GM18867 (cell line): Measurements from ENCODE around the gene TNPO2.
"Not testable (repeated sequence)": the region's sequence is repeated elsewhere in the genome, so short reads cannot be mapped to it uniquely, and the experiment has no call there.

Experiments
- ATAC-seq: cut with Tn5 transposase; IDR thresholded peaks from one replicate; pipeline ENCODE4 v1.9.1; 2021; ENCODE audit warnings: mild to moderate bottlenecking, moderate library complexity; ENCODE audit not compliant: unreplicated experiment

The TNPO2 gene

DNA sequence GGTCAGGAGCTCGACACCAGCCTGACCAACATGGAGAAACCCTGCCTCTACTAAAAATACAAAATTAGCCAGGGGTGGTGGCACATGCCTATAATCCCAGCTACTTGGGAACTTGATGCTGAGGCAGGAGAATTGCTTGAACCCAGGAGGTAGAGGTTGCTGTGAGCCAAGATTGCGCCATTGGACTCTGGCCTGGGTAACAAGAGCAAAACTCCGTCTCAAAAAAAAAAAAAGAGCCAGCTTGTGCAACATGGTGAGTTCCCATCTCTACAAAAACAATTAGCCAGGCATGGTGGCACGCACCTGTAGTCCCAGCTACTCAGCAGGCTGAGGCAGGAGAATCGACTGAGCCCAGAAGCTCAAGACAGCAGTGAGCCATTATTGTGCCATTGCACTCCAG is 45.7 kb downstream of the TNPO2 start:
- not testable (repeated sequence) for ATAC-seq

DNA sequence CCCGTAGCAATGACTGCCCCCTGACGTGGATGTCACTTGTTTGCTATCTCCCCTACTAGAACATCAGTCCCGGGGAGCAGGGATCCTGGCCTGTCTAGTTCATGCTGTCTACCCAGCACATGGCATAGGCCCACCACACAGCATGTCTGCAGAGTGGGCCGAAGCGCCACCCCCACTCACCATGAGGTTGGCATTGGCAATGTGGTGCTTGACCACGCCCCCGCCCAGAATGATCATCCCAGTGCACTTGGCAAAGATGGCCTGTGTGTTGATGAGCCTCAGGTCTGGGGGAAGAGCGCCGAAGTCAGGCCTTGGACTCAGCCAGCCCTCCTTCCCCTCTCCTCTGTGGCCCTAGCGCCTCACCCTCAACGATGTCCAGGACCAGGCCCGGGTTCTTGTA is 46.8 kb downstream of the TNPO2 start:
- ATAC-seq = no peak

DNA sequence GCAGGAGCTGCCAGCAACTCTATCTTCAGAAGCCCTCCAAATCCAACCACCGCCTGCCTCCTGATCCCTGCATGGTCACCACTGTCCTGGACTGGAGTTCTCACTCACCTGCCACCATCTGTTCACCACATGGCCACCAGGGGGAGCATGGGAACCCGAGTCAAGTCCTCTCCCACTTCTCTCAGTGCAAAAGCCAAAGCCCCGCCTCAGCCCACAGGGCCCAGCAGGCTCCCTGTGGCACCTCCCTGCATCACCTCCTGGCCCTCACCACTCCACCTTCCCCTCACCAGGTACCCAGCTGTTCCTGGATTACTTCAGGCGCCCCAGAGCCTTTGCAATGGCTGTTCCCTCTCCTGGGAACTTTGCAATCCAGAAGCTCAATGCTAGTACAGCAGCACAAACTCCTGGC is 47.3 kb downstream of the TNPO2 start:
- no peak for ATAC-seq

DNA sequence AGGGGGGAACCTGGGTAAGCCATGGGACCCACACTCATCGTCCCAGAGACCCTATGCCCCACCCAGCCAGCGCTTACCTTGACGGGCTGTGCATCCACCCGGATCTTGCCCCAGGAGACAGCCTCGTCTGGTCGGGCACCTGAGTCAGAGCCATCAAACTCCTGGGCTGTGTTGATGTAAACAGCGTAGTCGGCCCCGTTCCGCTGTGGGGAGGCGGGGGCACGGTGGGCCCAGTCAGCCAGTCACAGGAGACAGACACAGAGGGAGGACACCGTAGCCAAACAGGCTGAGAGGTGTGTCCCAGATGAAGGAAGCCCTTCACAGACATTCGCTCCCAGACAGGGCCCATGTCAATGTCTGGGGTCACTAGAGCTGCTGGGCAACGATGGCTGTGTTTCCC is 47.8 kb downstream of the TNPO2 start:
- ATAC-seq = no peak

DNA sequence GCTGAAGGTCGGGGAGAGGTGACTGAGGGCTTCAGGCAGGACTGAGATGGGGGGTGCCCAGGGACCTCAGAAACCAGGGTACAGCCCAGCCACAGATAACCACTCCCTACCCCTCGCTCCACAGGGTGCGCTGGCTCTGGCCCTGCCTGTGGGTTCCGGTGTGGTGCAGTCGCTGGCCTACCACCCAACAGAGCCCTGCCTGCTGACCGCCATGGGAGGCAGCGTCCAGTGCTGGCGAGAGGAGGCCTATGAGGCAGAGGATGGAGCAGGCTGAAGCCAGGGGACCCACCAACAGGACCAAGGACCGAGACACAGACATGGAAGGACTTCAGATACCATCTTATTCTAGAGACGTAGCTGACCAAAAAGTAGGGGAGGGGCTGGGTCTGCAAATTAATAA is 48.3 kb downstream of the TNPO2 start:
- no peak for ATAC-seq

DNA sequence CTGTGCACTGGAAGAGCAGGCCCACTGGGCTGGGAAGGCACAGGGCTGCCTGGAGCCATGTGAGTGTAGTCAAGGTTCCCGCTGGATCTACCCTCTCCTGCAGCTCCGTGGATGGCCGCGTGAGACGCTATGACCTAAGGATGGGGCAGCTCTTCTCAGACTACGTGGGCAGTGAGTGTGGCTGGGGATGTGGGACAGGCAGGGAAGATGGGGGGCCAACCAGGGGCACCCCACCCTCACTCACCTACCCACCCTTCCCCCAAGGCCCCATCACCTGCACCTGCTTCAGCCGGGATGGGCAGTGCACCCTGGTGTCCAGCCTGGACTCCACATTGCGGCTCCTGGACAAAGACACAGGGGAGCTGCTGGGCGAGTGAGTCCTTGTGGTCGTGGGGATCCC is 51.0 kb downstream of the TNPO2 start:
- no peak for ATAC-seq

DNA sequence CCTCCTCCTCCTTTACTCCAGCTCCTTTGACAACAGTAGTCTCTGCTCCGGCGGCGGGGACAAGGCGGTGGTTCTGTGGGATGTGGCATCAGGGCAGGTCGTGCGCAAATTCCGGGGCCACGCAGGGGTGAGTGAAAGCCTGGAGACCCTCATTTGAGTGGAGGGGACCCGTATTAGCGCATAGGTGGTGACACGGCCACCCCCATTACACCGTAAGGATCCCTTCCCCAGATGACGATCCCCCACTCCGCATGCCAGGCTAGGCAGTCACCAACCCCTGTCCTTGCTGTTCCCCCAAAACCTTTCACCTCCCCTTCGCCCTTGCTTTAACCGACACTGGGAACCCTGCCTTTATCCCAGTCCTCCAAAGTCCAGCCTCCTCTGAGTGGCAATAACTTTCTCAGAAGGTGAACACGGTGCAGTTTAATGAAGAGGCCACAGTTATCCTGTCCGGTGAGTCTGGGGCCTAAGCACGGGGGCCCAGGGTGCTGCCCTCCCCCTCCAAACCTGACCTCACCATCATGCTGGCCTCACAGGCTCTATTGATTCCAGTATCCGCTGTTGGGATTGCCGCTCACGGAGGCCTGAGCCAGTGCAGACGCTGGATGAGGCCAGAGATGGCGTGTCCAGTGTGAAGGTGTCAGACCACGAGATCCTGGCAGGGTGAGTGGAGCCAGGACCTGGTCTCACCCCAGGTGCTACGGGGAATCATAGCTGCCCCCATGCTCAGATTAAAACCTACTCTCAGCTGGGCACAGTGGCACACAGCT is 53.4 kb downstream of the TNPO2 start:
- no peak for ATAC-seq

DNA sequence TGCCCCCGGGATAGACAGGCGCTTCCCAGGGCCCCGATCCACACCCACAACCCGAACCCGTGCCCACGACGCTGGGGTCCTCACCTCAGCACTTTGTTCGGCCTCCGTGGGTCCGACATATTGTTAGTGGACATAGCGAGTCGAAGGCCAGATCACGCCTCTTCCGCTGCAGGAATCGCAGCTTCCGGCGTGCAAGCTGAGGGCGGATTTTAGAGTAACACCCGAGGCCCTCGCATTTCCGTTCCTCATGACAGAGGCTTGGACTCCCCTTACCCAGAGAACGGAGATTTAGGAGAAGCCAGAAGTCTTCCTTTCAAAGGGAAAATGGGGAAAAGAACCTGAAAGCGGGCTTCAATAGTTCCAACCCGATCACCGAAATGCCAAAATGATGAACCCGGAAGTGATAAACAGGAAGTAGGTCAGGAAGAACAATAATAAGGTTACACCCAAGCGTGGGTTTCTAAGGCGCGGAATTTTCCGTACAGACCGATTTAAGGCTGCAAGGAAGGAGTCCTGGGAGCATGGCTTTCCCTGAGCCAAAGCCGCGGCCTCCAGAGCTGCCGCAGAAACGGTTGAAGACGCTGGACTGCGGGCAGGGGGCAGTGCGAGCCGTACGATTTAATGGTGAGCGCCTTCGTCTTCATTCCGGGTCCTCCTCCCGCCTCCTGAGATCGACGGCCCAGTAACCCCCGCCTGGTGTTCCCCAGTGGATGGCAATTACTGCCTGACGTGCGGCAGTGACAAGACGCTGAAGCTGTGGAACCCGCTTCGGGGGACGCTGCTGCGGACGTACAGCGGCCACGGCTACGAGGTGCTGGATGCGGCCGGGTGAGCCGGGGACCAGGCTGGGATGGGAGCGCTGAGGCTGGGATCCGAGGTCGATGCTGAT is 54.2 kb downstream of the TNPO2 start:
- ATAC-seq = peak; percentile 37

DNA sequence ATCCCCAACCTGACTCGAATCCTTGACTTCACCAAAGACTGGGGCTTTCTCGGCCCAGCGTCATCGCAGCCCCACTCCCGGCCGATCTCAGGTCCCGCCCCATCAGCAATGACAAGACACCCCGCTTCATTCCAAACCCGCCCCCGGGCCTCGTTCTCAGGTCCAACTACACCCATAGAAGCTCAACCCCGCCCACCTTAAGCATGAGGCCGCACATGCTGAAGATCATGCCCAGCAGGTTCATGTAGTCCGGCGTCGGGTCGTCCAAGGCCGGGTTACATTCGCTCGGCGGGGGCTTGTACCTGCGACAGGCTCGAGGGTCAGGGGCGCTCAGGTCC is 54.8 kb downstream of the TNPO2 start:
- ATAC-seq = no peak

DNA sequence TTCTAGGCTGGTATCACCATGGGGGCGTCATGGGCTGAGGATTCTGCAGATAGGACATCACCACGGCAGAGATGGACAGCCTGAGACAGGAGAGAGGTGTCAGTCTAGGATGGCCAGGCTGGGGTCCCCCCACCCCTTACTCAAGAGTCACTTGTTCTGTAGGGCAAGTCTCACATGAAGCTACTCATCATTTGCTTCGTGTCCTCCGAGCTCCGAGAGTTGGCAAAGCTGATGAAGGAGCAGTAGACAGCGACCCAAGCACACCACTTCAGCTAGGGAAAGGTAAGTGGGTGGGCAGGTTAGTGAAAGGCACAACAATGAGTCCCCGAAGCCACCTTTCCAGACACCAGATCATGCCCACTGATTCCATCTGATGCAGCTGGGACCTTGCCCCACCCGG is 55.4 kb downstream of the TNPO2 start:
- ATAC-seq = no peak

DNA sequence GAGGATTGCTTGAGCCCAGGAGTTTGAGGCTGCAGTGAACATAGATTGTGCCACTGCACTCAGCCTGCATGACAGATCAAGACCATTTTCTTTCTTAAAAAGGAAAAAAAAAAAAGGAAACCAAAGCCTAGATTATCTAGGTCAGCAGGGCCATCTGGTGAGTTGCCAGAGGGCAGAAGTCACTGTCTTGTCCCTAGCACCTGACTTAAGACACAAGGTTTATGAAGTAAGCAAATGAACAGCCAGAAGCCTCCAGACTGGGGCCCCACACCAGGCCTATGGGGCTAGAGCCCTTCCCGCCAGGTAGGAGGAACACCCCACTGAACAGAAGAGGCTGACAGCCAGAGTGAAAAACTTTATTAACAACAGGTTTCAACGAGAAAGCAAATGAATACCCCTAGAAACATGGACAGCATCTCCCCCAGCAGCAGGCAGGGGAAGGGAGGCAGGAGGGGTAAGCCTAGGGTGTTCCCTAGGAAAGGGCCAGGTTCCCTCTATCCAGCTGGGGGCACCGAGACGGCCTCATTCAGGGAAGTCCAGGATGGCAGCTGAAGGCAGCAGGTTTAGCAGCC is 55.9 kb downstream of the TNPO2 start:
- no peak for ATAC-seq

DNA sequence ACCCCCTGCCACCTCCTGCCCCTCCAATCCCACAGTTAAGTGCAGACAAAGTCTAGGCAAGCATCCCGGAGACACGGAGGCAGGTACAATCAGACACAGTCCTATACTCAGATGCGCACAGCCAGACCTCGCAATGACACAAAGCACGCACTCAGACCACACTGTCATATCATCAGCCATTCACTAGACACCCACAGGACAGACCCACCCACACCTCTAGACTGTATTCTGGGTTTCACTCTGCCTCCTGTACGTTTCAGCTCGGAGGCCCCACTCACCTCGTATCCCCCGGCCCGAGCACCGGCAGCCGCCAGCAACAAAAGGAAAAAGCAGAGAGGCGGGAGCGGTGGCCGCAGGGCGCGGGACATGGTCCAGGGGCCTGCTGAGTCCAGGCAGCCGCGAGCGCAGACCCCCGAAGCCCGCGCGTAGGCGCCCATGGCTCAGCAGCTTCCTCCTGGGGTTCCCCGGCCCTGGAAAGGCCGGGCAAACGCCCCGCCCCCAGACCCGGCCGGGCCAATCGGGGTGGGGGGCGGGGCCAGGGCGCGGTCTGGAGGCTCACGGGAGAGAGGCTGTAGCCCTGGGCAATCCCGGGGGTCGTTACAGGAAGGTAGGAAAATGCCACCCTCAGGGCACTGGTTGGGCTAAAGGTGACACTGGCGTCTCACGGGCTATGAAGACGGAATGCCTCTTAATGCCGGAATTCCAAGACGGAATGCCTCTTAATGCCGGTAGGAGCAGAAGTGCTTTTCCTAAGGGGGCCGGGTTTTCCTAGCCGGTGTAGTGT is 57.3 kb downstream of the TNPO2 start, which contains the start of the genes MAN2B1 and WDR83:
Gene MAN2B1 (minus strand): TSS at position 478 of the 784 bp plus-strand sequence. CDS start 41 bp downstream, at position 437.
Gene WDR83 (plus strand): TSS at position 543 of the 784 bp plus-strand sequence. CDS start 2,984 bp downstream, outside the sequence.
- peak; percentile 54 for ATAC-seq

DNA sequence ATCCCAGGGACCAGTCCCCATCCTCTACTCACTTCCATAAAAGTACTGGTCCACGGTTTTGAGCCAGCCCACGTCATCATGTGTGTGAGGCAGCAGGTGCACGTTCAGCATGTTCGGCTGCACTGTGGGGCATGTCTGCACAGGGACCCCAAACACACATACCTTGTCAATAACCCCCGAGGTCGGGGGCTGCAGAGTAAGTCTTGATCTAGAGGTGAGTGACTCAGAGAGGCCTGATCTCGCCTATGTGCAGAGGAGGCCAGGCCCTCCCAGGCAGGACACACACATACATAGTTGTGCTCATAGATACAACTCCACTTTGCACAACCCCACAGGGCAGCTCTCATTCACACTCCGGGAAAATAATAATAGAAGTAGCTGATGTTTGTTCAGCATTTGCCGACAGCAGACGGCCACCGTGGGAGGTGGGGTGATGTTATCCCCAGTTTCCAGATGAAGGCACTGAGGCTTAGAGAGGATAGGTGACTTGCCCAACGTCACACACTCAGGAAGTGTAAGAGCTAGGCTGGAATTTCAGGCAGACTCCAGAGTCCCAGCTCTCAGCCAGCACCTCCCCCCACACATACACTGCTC is 58.0 kb downstream of the TNPO2 start:
- no peak for ATAC-seq

DNA sequence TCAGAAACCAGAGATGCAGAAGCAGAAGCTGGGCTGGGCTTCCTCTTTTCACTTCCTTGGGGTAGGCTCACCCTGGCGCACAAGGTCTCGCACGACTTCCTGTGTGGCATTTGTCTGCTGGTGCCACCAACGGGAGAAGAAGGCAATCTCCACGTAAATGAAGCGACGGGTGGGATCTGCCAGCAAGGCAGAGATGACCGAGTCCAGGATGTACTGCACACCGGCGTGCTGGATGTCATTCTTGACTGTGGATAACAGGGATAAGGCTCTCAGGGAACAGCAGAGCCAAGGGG is 58.5 kb downstream of the TNPO2 start:
- no peak for ATAC-seq

DNA sequence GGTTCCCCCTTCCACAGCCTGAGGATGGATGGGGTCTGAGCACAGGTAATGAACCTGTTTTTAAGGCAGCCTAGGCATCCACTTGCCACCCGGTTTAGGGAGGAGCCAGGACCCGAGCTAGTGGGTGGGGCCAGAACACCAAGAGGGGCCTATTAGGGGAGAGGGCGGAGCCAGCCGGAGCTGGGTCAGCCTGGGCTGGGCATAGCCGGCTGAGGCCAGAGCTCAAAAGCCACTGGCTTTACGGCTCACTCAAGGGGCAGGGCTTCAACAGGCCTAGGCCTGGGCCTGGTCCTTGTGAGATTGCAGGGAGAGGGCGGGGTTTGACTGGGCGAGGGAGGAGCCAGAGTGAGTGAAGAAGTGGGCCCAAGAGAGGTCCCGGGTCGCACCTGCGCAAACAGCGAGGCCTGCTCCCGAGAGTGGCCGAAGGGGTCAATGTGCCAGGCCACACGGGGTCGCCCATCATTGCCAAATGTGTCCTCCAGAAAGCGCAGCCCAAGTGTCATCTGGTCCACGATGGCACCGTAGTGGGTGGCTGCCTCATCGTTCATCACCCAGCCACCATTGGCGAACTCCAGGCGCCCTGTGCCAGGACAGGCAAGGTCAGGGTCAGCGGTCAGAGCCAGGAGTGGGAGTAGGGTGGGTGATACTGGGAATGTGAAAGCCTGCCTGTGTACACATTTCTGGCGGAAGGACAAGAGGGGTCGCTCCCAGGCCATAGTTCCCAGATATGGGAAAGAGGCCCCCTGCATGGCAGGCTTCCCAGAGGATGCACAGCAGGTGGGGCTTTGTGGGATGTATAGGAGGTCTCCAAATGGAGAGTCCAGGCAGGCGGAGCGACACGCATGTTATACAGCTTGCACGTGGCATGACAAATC is 59.1 kb downstream of the TNPO2 start:
- ATAC-seq = no peak

DNA sequence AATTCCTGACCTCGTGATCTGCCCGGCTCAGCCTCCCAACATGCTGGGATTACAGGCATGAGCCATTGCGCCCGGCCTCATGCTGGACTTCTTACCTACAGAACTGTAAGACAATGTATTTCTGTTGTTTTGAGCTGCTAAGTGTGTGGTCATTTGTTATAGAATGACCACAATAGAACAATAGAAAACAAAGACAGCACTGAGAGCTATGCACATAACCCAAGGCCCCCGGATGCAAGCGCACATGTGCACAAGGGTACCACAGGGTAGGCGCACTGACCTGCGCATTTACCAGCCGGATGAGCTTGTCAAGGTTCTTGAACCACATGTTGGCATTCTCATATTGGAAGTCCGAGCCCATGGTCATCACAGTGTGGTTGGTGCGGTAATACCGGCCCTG is 62.8 kb downstream of the TNPO2 start:
- ATAC-seq = no peak

DNA sequence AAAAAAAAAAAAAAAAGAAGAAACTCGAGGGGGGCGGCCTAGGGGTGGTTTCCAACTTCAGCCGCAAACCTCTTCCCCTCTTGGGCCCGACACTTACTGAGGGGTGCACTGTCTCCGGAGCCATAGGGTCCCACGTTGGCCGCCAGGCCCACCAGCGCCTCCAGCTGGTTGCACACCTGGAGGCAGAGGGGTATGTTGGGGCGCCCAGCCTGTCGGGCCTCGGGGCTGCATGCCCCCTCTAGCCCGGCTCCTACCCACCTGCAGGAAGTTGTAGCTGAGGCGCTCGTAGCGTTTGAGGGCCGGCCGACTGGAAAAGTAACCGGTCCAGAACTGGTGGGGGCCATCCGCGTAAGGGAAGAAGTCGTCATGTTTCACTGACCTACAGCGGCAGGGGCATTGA is 65.8 kb downstream of the TNPO2 start:
- ATAC-seq = no peak

DNA sequence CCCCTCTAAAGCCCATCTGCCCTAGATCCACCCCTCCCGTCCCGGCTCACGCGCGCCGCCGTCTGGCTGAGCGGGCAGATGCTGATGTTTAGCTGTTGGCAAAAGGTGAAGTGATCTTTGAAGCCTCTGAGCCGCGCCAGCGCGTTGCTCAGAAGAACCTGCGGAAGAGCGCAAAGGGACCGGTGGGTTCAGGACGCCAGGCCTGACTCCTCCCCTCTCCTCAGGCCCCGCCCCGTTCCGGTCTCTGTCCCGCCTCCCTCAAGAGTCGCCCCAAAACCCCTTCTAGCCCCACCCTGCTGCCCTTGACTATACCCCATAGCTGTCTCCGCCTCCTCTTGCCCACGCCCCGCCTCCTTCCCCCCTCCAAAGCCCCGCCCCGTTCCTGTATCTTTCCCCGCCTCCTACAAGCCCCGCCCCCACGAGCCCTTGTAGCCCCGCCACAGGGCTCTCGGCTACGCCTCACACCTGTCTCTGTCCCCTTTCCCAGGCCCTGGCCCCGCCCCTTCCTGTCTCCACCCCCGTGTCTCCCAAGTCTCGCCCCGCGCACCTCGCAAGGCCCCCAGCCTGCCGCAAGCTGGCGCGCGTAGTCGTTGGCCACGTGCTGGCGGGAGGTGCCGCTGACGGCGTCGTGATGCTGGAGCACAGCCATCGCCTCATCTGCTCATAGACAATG is 66.7 kb downstream of the TNPO2 start:
- no peak for ATAC-seq

DNA sequence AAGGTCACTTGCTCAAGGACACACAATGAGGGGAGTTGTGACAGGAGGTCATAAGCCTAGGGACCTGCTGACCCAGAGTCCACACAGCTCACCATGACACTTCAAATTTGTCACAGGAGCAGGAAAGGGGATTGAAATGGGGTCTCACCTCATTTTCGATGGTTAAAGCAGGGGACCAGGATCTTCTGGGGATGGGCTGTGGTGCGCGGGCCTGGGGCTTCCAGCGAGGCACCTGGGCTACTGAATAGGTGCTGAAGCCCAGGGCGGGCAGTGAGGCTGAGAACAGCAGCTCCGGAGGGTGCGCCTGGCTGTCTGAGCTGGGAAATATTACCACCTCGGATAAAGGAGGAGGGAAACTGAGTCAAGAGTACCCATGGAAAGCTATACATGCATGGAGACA is 68.2 kb downstream of the TNPO2 start:
- no peak for ATAC-seq
